ENCODE data around the gene TTLL10. TPM values are rescaled to one million over a fixed set of nuclear protein-coding genes. Genes with fewer than 3 reads are reported as not detected.

Gene TTLL10
- total RNA-seq, 4 donors from 2014 or later = 0.19 to 0.44 TPM; not detected in 2

DNA sequence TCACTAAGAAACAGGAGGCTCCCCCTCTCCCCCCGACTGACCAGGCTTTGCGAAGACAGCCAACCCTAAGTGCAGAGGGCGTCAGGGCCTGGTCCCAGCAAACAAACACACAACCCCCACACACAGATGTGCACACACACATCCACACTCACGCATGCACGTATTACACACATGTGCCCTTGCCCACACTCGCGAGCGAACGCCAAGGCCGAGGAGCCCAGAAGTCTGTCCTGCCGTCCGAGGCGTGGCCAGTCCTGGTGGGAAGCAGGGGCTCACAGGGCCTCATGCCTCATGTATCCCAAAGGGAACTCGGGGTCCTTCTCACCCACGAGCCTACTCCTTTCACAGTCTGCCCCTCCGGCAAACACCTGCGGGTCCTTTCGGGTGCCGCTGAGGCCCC, 56.1 kb downstream of the TTLL10 start:
- intact Hi-C loops (cut with DNase I) = no loop called here
- WGBS, 2 donors = 95 to 100% methylated on average over 1 to 15 of the region's 19 CpGs
- H3K9me3 ChIP-seq = no peaks in the 10 kb centered on the region
- no peak for TF ChIP-seq POLR2A (IDR thresholded peaks at IDR 0.05)
- TF ChIP-seq CTCF (IDR thresholded peaks at IDR 0.05) = no peak
- peaks cover 16 to 58% (median 26%) of the 10 kb centered on the region in 3 donors for H3K36me3 ChIP-seq
- no peak for DNase-seq
- peak overlapping the region in 1 of 4 donors; percentile 100 for H3K4me3 ChIP-seq
- H3K4me1 ChIP-seq = peaks cover 24 to 66% (median 25%) of the 10 kb centered on the region in 3 donors
- H3K27ac ChIP-seq = no peak overlapping the region
- no peaks in the 10 kb centered on the region for H3K27me3 ChIP-seq

GRCh38 chr1:1230656-1231399, 57.1 kb downstream of the TTLL10 start:
- peak in 4 of 6 experiments; percentile 13 to 53 (median 22) for TF ChIP-seq CTCF (IDR thresholded peaks at IDR 0.05)
- no peak for TF ChIP-seq POLR2A (IDR thresholded peaks at IDR 0.05)
- intact Hi-C loops (cut with DNase I) = no loop called here
- no peak for DNase-seq
- Histone ChIP-seq H3K36me3 (peaks cover 16 to 55% (median 21%) of the 10 kb centered on the region in 3 donors), H3K9me3 (no peaks in the 10 kb centered on the region), H3K27me3 (no peaks in the 10 kb centered on the region), H3K27ac (peak overlapping the region; percentile 86 to 97 (median 96)), H3K4me3 (peak overlapping the region; percentile 81 to 100 (median 96)), H3K4me1 (peaks cover 24 to 56% (median 25%) of the 10 kb centered on the region in 3 donors)
- WGBS, 2 donors = 10 to 15% methylated on average over 23 to 24 of the region's 24 CpGs

GRCh38 chr1:1231400-1232207, 57.9 kb downstream of the TTLL10 start, which contains the start of gene SDF4:
Gene SDF4, minus strand, starts transcription at chr1:1232001. Its CDS starts 3,229 bp downstream, at chr1:1228772.
- TF ChIP-seq POLR2A (IDR thresholded peaks at IDR 0.05) = peak in 2 of 4 donors; percentile 44 to 77
- peak in 2 of 6 experiments; percentile 6 to 7 for TF ChIP-seq CTCF (IDR thresholded peaks at IDR 0.05)
- Histone ChIP-seq H3K27ac (peak within 1 kb of the TSS; percentile 86 to 97 (median 96)), H3K27me3 (peaks cover 0 to 3% (median 0%) of the 10 kb centered on the region in 4 donors), H3K4me1 (peaks cover 24 to 54% (median 25%) of the 10 kb centered on the region in 3 donors), H3K9me3 (no peaks in the 10 kb centered on the region), H3K36me3 (peaks cover 16 to 47% (median 18%) of the 10 kb centered on the region in 3 donors), H3K4me3 (peak within 1 kb of the TSS; percentile 81 to 100 (median 96))
- intact Hi-C loops (cut with DNase I) = no loop called here
- WGBS, 2 donors = 0% methylated on average over 11 to 13 of the region's 99 CpGs
- DNase-seq = peak; percentile 69

DNA sequence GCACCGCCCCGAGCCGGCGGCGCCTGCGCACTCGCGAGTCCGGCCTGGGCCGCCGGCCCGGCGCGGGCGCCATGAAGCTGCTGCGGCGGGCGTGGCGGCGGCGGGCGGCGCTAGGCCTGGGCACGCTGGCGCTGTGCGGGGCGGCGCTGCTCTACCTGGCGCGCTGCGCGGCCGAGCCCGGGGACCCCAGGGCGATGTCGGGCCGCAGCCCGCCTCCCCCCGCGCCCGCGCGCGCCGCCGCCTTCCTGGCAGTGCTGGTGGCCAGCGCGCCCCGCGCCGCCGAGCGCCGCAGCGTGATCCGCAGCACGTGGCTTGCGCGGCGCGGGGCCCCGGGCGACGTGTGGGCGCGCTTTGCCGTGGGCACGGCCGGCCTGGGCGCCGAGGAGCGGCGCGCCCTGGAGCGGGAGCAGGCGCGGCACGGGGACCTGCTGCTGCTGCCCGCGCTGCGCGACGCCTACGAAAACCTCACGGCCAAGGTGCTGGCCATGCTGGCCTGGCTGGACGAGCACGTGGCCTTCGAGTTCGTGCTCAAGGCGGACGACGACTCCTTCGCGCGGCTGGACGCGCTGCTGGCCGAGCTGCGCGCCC, 58.6 kb downstream of the TTLL10 start, which contains the start of gene B3GALT6:
B3GALT6 (plus strand) TSS at position 30 of the 588 bp plus-strand sequence; CDS start at position 72, 42 bp downstream.
- Histone ChIP-seq H3K27ac (peak within 1 kb of the TSS; percentile 86 to 97 (median 96)), H3K27me3 (peaks cover 0 to 10% (median 0%) of the 10 kb centered on the region in 4 donors), H3K36me3 (peaks cover 15 to 40% (median 15%) of the 10 kb centered on the region in 3 donors), H3K9me3 (no peaks in the 10 kb centered on the region), H3K4me3 (peak within 1 kb of the TSS; percentile 81 to 100 (median 96)), H3K4me1 (peaks cover 25 to 61% (median 28%) of the 10 kb centered on the region in 3 donors)
- no peak for DNase-seq
- intact Hi-C loops (cut with DNase I) = no loop called here
- TF ChIP-seq CTCF (IDR thresholded peaks at IDR 0.05) = no peak
- TF ChIP-seq POLR2A (IDR thresholded peaks at IDR 0.05) = no peak
- WGBS, 2 donors = no CpG with 5 or more reads among the region's 100 CpGs

All from esophagus squamous epithelium (tissue), 5 donors.